Measurements from ENCODE around the gene ASAP3. TPM values are rescaled to one million over a fixed set of nuclear protein-coding genes. Genes with fewer than 3 reads are reported as not detected.

ASAP3 gene
- total and polyA plus RNA-seq, 2 of the 4 experiments (the other 2 are of a cell fraction) = 18.6 to 18.8 TPM

DNA sequence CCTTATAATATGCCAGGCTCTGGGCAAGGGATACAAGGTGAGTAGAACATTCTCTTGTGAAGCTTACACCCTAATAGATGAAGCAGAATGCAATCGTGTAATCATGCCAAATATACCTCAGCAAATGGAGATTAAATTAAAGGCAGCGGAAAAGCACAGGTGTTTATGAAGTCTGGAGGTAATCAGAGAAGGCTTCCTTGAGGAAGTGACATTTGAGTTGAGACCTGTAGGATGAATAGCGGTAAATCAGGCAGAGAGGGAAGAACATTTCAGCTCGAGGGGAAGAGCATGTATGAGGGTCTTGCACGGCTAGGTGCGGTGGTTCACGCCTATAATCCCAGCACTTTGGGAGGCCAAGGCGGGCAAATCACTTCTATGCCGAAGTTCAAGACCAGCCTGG, 33.6 kb upstream of the ASAP3 start:
- CTCF ChIA-PET = no interaction called here

More for the DNA sequence above, 33.6 kb upstream of the ASAP3 start:
- H3K23ac ChIP-seq (ENCODE audit: low read depth, low read length) = no peak overlapping the region
- ATAC-seq (ENCODE audit: low read depth) (no peak), DNase-seq (no peak)
- H3K27ac ChIP-seq (ENCODE audit: insufficient read depth, low read length) = no peak overlapping the region
- no peaks in the 10 kb centered on the region for H3K27me3 ChIP-seq (ENCODE audit: control insufficient read depth, insufficient read depth, low read length)
- no peak overlapping the region for H2AK5ac ChIP-seq (ENCODE audit: low read depth, low read length)
- no peak overlapping the region for H3K4me2 ChIP-seq (ENCODE audit: low read depth, low read length)
- H4K91ac ChIP-seq (ENCODE audit: insufficient read depth, low read depth, low read length) = no peak overlapping the region
- TF ChIP-seq POLR2A (IDR thresholded peaks at IDR 0.05; ENCODE audit: low read depth, low read length) = no peak
- no peak overlapping the region for H2BK15ac ChIP-seq (ENCODE audit: low read depth, low read length)
- dilution Hi-C loops (cut with HindIII; ENCODE audit: low sequenced_read_pairs, unreplicated experiment) = no loop called here
- H3K36me3 ChIP-seq (ENCODE audit: control insufficient read depth, insufficient read depth, low read length) = no peaks in the 10 kb centered on the region
- no peak overlapping the region for H4K8ac ChIP-seq (ENCODE audit: low read depth in 2 of 2, low read length in 2 of 2)
- POLR2A ChIA-PET (ENCODE audit: unreplicated experiment) = no interaction called here
- in situ Hi-C loops (cut with MboI; ENCODE audit: low sequenced_read_pairs) = no loop called here
- no peaks in the 10 kb centered on the region for H3K9me3 ChIP-seq (ENCODE audit: control insufficient read depth, insufficient read depth, low read length)
- H3K9me1 ChIP-seq (ENCODE audit: insufficient read depth, low read length) = no peaks in the 10 kb centered on the region; the same call in 1 of the 2 replicates
- 100% methylated on average over 5 of the region's 9 CpGs; no CpG with 5 or more reads in 1 of the 2 experiments for WGBS, 2 experiments (ENCODE audit: extremely low coverage in 2 of 2, insufficient read length in 1 of 2)
- H3K4ac ChIP-seq (ENCODE audit: low read depth, low read length) = no peak overlapping the region
- H2BK20ac ChIP-seq (ENCODE audit: low read depth, low read length) = no peak overlapping the region
- no peak overlapping the region for H2AFZ ChIP-seq (replicated peaks; ENCODE audit: low read length, poor library complexity)
- H3K18ac ChIP-seq (ENCODE audit: low read depth, low read length) = no peak overlapping the region
- no peaks in the 10 kb centered on the region; the same call in 1 of the 2 replicates for H4K20me1 ChIP-seq (ENCODE audit: insufficient read depth, low read length)
- no peak overlapping the region for H3K9ac ChIP-seq (ENCODE audit: low read depth, low read length)
- H2BK120ac ChIP-seq (ENCODE audit: low read depth, low read length) = no peak overlapping the region
- H3K4me3 ChIP-seq (ENCODE audit: insufficient read depth, low read depth, low read length) = no peak overlapping the region
- H3K4me1 ChIP-seq (ENCODE audit: control insufficient read depth, insufficient read depth, low read length) = no peaks in the 10 kb centered on the region
- no TSS peak for BruUV-seq (replicated peaks)
- no peak overlapping the region for H2BK5ac ChIP-seq (ENCODE audit: low read depth, low read length, poor library complexity, severe bottlenecking)
- intact Hi-C loops (cut with micrococcal nuclease) = no loop called here
- no peak overlapping the region for H3K14ac ChIP-seq (replicated peaks; ENCODE audit: low read depth, low read length)
- no peak overlapping the region for H3K56ac ChIP-seq (ENCODE audit: extremely low read depth, insufficient read depth, low read length)
- H2AK9ac ChIP-seq (replicated peaks; ENCODE audit: low read depth, low read length, poor library complexity) = no peak overlapping the region
- H4K5ac ChIP-seq (ENCODE audit: low read depth, low read length) = no peak overlapping the region
- no peaks in the 10 kb centered on the region for H3K79me1 ChIP-seq (ENCODE audit: low read depth in 1 of 2, low read length in 2 of 2)
